RPMI8226 (cell line): ENCODE data around the gene FBXO31.

Source experiments
- DNase-seq: peaks from one replicate; pipeline ENCODE4 v3.0.0-alpha.2; 2015

The FBXO31 gene

DNA sequence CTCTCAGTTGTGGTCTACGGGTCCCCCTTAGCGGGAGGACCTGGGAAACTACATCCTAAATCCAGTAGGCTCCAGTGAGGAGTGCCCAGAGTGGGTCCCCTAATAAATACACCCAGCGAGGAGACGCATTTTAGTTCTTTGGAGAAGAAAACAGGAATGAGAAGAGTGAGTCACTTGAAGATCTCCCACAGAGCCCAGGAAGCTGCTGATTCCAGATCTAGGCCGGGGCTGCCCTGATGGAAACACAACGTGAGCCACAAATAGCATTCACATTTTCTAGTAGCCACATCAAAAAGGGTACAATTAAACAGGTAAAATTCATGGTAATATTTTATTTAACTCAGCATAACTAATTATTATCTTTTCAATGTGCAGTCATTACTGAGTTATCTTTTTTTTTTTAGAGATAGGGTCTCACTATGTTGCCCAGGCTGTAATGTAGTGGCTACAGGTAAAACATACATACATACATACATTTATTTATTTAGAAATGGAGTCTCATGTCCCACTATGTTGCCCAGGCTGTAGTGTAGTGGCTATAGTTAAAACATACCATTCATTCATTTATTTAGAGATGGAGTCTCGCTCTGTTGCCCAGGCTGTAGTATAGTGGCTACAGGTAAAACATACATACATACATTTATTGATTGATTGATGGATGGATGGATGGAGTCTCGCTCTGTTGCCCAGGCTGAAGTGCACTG, 21.5 kb downstream of the FBXO31 start:
- no peak for DNase-seq

DNA sequence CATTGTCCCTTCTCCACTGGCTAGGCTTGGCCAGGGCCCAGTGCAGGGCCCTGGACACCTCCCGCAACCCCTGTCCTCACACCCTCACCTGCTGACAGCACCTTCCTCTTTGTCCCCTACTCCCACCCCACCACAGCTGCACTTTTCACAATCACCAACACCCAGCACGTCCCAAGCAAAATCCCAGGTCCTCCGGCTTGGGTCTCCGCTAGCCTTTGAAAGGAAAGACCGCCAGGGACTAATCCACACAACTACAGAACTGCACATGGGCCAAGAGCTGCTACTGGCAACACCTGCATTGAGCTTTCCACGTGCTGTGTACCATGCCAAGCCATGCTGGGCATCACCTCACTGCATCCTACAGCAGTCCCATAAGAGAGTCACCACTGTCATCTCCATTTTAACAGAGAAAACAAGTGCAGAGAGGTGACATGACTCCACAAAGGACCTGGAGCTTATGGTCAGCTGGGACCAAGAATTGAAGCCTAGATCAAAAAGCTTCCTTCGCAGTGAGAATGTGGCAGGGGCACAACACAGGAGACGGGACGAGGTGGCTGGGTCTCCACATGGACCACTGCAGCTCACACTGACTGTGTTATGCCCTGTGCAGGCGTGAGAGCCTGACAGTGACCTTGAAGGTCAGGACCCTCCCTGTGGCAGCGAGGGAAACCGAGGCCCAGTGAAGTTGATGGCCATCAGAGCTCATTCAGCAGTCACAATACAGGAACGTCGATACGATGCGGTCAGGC, 22.5 kb downstream of the FBXO31 start:
- no peak for DNase-seq

DNA sequence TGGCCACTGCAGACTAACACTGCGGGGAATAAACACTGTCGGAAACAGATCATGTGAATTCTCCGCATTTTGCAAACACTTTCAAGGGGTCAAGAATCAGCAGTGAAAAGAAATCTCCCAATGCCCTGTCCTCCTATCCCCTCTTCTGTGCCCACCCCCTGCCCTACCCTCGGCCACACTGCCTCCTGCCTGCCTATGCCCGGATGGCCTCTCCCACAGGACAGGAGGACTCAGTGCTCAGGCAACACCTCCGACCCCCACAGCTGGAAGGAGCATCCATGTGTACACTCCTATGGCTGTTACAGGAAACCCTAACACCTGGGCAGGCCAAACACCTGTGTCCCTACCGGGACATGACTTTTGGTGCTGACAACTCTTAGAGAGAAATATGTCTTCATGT, 24.5 kb downstream of the FBXO31 start:
- DNase-seq: no peak

DNA sequence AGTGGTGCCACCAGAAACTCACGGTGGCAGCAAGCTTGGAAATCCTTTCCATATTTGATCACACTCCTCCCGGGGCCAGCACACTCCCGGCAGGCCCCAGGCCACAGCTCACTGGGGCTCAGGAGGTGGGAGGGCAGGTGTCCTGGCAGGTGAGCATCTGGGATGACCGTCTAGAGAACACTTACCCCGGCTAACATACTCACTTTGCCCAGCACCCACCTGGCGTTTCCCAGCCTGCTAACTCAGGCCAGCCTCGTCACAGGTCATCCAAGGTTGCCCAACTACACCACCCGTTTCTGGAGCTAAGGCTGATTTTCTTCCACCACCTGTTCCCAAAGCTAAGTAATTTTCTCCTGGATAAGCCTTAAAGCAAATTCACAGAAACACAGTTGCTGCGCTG, 24.9 kb downstream of the FBXO31 start:
- no peak for DNase-seq

DNA sequence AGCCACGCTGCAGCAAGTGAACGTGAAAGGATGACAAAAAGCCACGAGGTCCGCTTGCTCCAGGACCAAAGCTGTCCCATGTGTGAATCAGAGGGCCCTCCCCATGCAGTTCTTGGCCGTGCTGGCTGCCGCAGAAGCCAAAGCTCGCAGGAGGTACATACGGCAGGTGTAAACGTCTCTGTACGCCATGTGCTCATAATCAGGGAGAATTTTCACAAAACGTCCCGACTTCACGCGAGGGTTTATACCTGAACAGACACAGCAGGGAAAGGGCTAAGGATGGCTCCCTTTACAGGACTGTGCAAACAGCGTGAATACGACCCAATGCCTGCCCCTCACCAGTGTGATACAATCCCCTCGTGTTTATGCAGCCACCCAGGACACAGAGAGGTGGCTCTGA, 25.3 kb downstream of the FBXO31 start:
- DNase-seq: no peak

DNA sequence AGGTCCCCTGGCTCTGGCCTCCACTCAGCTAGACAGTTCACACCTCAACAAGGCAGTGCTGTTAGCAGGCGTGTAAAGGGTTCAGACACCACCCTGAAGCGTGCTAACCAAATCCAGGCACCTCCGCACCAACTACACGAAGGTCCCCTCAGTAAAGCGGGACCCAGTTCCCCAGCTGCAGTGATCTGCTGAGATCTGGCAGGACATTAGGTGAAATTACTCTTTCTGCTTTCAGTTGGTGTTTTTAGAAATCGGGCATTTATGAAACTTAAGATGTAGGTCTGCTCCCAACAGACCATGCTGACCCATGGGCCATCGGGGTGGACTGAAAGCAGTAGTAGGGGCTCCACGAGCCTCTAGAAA, 27.1 kb downstream of the FBXO31 start:
- no peak for DNase-seq

DNA sequence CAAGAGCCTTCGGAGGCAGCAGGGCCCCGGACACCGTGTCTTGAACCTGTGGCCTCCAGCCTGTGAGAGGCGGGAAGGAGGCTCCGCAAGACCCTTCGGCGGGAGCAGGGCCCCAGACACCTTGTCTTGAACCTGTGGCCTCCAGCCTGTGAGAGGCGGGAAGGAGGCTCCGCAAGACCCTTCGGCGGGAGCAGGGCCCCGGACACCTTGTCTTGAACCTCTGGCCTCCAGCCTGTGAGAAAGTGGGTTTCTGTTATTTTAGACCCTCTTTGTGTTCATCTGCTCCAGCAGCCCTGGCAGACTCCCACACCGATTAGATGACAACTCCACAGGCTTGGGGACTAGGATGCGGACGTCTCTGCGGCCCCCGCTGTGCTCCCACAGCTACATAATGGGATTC, 30.0 kb downstream of the FBXO31 start:
- no peak for DNase-seq

DNA sequence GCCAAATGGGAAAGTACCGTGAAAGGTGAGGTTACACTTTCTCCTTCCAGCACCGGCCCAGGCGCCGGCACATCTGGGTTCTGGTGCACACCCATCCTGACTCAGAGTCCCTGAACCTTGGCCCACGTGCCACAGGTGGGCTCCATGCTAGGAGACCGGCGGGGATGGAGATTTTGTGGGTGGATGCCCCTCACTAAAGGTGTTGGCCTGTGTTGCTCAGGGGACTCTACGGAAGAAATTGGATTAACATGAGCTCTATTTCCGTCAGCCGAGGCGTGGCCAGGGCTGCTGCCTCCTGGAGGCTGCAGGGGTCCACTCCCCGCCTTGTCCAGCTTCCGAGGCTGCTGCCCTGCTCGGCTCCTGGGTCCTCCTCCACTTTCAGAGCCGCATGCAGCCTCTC, 30.8 kb downstream of the FBXO31 start:
- DNase-seq: no peak

DNA sequence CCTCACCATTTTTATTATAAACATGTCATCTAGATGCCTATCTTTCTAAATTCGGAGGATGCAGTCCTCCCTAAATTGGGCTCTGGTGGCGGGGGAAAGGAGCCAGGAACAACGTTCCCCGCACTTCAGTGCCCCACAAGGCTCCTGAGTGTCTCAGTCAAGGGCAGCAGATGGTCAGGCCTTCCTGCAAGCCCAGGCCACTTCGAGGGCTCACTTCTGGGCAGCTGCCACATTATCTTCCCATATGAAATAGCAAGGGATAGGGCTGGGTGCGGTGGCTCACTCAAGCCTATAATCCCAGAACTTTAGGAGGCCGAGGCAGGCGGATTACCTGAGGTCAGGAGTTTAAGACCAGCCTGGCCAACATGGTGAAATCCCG, 32.3 kb downstream of the FBXO31 start:
- no peak for DNase-seq

DNA sequence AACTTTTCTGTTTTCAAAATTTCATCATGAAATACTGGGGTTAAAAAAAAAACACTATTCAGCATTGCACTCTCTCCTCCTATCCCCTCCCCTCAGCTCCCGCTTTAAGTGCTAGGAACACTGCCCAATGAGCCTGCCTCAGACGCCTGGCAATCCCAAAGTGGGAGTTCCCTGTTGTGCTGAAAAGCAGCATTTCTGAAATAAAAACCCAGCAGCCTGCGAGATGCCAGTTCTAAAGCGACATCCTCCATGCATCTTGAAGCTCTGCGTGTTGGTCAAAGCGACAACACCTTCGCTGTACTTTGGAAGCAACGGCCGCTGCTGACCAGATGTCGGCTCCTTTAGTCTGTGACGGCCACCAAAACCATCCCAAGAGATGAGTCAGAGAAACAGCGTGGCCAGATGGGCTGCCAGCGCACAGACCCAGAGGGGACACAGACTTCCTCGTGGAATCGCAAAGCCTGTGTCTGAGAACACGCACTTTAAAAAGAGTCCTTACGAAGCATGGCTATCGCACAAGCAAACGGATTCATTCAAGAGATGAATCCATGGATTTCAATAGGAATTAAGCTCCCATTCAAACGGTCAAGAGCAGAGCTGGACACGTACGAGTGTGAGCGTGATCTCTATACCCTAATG, 32.8 kb downstream of the FBXO31 start:
- DNase-seq: no peak

DNA sequence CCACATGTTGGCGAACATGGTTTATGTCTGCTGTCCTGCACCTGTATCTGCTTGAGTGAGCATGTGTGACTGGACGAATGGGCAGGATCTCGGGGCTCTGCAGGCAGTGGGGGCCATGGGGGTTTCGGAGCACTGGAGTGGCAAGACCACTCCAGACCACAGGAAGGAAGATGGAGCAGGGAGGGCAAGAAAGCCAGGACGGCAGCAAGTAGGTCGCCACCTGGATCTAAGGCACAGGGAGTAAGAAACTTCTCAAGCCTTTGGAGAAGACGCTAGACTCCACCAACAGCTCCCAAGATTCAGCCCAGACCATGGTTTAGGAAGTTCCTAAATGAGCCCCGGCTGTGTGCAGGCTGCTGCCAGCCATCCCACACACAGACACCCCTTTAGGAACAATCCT, 33.5 kb downstream of the FBXO31 start:
- no peak for DNase-seq

DNA sequence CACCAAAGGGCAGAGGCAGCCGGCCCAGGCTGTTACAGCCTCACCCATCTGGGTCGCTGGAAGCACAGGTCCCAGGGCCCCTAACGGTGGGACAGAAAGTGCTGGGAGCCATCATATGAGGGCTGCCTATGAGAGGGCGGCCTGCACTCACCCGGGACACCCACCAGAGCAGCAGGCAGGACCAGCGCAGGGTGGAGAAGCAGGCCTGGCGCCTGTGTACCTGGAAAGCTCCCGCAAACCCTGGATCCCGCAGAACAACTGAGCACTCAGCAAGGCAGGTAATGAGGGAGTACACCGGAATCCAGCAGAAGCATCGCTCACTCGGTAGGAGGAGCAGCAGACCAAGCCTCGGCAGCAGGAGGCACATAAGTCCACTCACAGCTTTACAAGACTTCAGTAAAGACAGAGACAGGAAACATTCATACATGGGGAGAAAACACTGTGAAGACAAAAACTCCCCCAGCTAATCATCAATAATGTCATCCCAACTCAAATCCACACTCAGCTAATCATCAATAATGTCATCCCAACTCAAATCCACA, 34.9 kb downstream of the FBXO31 start:
- no peak for DNase-seq

DNA sequence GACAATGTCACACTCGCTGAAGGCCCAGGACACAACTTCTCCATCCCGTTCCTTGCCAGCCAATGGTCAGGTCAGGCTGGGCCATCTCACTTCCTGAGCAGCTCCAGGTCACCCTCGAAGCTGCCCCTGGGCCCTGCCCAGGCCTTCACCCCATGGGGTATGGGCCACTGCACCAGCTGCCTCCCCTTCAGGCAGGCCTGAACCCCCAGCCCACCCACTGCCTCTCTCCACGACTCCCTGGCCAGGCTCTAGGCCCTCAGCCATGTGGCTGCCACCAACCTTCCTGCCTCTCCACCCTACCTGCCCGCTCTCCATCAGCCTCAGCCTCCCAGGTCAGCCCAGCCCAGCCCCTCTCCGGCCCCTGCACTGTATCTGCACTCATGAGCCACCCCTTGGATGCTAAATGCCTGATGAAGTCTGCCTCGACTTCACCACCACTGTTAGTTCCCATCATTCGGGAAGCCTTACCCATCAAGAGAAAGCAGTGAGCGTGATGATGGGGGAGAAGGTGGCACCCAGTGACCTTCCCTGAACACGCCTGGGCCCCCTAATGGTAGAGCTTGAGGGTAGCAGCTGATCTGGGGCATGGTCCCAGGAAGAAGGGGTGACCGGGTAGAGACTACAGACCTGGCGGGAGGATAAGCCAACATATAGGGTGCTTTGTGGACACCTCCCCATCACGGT, 35.5 kb downstream of the FBXO31 start:
- no peak for DNase-seq

DNA sequence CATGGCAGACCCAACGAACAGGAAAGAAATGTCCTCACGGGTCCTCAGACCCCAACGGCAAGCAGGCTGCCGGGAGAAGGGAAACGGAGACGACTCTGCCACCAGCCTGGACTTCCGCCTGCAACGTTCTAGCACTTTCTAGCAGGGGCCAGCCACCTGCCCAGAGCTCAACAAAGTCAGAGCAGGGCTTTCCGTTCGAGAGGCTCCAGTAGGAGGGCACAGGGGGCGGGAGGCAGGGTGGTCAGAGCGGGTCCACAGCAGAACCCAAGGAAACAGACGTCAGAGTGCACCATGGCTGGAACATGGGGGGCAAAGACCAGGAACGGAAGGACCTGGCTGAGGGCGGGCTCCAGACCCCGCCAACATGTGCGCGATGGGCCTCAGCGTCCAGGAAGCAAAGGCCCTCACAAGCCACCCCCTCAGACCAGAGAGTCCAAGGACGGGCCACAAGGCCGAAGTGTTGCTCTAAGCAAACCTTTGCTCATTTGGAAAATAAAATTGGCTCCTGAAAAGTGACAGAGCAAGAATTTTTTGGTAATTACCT, 37.0 kb downstream of the FBXO31 start:
- no peak for DNase-seq

DNA sequence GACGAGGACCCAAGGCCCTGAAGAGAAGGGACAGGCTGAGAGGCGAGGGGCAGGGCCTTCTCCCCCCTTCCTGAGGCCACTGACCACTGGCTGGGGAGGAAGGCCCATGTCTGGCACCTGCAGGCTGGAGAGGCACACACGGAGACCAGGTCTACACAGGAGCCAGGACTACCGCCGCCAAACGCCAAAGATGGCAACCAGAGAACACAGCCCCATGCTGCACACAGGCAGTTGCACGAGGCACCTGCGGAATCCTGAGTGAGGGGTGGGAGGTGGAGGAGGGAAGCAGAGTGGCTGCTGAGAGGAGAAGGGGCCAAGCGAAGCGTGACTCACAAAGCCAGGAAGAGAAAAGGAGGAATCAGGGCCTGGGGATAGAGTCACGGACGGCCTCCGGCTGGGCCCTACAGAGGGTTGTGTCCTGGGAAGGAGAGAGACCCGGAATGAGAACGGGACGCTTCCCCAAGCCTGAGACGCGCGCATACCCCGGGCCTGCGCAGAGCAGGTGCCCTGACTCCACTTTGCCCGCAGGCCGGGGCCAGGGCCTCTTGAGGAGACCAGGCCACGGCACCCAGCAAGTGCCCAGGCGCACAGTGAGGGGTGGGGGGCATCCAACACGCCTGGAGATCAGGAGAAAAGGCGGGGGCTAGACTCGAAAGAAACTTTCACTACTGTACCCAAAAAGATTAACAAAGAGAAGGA, 37.7 kb downstream of the FBXO31 start:
- DNase-seq: no peak

DNA sequence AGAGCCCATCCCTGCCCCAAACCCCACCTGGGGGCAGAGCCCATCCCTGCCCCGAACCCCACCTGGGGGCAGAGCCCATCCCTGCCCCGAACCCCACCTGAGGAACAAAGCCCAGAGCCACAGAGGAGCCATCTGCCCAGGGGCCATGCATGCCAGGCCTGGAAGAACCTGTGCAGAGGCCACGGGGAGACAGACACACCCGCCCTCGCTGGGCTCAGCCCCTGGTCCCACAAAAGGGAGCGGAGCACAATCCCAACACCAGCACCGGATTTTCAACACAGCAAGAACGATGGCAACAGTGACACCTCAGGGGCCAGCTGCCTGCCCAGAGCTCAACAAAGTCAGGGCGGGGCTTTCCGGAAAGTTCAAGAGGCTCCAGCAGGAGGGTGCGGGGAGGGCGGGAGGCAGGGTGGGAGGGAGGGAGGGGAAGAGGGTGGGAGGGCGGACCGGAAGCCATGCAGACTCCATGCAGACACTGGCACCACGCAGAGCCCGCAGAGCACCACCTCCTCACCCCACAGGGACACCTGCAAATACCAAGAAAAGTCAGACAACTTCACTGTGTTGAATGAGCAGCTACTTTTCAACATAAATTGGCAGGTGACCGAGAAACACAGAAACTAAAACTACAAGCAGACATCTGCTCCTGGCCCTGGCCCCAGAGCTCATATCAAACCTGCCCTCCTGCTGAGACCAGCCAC, 38.5 kb downstream of the FBXO31 start:
- DNase-seq: no peak

DNA sequence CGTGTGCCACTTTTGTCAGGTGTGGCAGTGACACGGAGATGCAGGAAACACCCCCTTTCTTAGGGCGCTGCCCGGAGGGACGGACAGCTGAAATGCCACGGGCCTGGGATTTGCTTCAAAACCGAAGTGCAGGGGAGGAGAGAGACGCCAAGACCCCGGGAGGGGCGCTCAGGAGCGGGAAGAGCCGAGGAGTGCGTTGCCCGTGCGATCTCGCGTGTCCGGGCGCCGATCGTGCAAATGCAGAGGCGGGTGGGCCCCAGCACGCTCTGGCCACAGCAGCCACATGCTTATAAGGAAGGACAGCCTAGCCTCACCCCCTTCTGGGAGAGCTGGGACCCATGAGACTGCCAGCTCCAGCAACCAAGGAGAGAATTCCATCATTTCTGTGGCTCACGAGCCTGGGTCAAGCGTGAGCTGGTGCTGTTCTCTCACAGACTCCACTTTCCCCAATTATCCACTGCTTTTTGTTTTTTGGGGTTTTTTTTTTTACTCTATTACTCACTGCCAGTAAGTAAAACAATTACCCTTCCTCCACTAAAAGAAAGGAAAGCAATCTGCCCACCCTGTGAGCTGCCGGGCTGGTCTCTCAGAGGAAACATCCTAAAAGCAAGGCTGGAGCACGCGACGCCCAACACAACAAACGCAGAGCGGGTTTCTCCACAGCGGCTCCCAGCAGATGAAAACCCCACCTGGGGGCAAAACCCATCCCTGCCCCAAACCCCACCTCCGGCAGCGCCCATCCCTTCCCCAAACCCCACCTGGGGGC, 39.2 kb downstream of the FBXO31 start:
- DNase-seq: no peak

DNA sequence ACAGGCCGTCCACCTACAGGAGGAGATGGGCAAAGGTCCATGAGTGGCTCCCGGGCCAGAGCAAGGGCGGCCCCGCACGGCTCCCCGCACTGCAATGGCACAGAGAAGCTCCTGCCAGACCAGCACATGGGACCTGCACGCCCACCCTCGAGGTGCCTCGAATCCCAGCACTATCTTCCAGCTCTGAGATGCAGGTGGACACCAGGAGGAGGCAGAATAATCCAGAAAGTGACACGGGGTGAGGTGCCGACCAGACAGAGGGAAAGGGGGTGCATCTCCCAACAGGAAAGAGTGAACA, 39.9 kb downstream of the FBXO31 start:
- DNase-seq: no peak

DNA sequence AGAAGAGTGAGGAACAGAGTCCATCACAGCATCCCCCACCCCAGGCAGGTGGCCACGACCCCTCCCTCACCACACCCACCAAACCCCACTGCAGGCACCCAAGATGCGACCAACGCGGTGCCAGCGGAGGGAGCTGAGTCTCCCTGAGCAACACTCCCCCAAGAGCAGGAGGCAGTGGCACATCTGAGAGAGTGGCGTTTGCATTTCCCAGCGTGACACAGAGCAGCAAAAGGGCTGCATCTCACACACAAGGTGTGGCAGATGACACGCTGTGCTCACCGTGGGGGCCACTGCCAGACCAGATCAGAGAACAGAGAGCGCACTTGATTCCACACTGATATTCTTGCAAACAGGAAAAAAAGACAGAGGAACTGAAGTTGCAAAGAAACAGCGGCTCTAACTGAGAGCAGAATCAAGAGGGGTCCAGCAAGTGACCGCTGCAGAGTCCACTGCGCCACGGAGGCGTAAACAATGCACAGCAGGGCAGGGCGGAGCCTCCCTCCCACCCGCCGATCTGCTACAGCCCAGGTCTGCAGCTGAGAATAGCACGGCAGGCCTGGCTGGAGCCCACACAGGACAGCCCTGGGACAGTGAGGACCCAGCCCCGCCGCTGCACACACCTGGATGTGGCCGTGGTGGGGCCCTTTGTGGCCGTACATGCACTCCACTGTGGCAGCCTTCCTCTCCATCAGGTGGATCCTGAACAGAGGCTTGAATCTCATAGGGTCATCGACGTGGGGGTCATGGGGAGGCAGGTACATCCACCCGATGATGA, 40.4 kb downstream of the FBXO31 start:
- no peak for DNase-seq

DNA sequence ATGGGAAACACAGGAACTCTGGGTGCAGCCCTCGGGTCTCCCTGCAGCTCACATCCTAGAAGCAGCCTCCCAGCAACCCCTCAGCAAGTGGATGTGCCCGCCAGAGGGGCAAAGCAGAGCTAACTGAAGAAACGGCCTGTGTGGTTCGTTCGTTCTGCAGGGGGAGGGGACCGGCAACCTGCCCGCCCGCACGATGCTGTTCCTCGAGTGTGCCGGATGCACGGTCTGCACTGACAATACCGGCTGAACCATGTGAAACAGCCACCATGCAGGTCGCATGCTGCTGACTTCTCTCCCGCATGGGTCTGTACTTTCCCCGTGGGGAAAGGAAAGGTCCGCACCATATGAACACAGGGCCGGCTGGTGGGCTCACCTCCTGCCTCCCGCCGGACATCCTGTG, 41.1 kb downstream of the FBXO31 start:
- no peak for DNase-seq

DNA sequence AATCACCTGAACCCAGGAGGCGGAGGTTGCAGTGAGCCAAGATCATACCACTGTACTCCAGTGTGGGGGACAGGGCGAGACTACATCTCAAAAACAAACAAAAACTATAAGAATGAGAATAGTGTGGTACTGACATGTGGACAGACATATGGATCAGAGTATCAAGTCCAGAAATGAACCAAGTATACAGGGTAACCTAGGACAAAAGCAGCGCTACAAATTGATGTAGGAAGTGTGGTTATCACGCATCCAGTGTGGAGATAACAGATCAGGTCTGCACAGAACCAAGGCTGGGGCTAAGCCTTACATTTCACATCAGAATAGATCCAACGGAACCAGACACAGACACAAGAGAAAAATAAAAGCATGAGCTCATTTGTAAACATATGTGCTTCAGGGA, 43.4 kb downstream of the FBXO31 start:
- DNase-seq: no peak
